GM21717 (cell line): ENCODE measurements around the gene CDC6.
A peak's percentile ranks its signal among the peaks of the same experiment; 100 is the strongest.

Experiments used
- ATAC-seq: cut with Tn5 transposase; IDR thresholded peaks from one replicate; pipeline ENCODE4 v1.9.1; 2021; ENCODE audit warnings: mild to moderate bottlenecking, moderate library complexity; ENCODE audit not compliant: unreplicated experiment

The CDC6 gene

DNA sequence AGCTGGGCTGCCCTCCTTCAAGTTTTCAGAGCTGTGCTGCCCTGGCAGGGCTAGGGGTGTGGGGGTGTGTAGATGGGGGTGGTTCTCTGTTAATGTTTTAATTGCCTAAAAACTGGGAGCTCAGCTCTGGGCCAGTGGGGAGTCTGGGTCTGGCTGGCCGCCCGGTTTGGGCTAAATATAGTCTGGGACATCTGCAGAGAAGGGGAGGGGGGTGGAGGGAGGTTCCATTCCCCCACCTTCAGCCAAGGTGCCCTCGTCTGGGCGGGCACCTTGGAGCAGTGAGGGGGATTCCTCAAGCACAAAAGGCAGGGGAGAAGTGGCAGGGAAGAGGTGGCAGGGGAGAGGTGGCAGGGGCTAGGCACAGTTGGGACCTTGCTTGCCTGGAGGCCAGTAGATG is 34.3 kb downstream of the CDC6 start:
- ATAC-seq = no peak

DNA sequence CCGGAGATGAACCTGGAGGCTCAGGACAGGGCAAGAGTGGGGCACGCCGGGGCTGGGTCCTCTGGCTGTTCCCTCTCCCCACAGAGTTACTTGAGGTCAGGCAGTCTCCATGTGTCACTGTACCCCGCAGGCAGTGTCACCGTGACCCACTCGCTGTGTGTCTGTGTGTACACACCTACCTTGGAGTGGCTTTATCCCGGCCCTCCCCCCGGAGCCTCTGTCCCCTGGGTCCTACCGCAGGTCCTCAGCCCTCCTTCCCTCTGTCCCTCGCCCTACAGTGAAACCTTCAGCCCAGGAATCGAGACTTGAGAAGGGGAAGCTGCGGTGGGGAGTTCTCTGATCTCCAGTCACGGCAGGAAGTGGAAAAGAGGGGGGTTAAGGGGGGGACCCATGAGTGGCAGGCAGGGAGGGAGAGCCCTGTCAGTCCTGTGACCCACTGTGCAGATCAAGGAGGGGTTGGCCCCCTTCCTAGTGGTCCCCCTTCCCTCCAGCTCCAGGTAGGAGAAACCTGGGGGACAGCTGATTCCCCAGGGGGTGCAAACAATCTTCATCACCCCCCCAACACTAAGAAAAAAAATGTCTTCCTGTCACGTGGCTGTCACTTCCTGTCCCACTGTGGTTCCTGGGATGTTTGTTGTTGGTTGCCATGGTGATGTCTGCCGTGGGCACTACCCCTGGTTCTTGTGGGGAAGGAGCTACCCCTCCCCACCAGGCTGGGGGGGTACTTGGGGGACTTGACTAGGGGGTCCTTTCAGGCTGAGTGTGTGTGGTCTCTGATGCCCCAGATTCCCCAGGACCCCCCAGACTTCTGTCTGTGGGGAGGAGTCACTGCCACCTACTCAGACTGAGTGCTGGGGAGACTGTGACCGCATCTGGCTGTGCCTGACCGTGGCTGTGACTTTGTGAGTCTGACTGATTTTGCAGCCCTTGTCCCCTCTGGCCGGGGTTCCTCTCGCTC is 35.0 kb downstream of the CDC6 start:
- ATAC-seq = peak; percentile 19

DNA sequence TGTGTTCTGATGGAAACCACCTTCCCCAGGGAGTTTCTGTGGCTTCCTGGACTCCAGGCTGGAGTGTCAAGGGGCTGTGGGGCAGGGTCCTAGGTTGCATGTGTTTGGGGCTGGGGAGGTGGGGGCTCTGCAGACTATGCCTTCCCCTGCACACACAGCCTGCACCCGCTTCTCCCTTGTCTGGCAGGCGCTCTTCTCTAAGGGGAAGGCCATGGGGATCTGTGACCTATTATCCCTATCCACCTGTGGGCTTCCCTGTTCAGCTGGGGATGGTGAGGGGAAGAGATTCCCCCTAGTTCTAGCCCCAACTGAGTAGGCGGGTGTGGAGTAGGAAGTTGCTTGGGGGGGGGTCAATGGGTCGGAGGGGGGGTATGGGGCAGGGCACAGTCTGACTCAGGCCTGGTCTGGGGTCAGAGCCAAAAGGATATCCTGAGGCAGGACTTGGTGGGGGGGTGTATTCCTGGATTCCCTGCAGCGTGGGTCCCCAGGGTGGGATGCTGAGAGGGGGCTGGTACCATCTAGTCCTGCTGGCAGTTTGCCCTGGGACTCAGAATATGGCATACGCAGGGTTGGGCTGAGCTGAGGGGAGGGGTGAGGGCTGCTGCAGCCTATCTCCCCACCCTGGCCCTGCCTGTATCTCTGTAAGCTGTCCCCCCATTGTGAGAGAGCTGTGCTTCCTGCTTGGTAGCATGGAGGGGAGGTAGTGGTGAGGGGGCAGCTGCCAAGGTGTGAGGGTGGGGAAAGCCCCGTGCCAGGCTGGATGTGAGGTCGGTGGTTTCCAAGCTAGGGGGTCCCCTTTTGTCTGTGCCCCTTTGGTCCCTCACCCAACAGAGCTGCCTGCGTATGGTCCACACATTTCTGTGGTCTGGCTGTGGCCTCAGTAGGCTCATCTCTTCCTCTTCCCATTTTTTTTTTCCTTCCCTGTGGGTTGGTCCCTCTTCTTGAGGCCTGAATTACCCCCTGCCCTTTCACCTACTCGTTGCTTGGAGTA is 36.0 kb downstream of the CDC6 start:
- no peak for ATAC-seq

DNA sequence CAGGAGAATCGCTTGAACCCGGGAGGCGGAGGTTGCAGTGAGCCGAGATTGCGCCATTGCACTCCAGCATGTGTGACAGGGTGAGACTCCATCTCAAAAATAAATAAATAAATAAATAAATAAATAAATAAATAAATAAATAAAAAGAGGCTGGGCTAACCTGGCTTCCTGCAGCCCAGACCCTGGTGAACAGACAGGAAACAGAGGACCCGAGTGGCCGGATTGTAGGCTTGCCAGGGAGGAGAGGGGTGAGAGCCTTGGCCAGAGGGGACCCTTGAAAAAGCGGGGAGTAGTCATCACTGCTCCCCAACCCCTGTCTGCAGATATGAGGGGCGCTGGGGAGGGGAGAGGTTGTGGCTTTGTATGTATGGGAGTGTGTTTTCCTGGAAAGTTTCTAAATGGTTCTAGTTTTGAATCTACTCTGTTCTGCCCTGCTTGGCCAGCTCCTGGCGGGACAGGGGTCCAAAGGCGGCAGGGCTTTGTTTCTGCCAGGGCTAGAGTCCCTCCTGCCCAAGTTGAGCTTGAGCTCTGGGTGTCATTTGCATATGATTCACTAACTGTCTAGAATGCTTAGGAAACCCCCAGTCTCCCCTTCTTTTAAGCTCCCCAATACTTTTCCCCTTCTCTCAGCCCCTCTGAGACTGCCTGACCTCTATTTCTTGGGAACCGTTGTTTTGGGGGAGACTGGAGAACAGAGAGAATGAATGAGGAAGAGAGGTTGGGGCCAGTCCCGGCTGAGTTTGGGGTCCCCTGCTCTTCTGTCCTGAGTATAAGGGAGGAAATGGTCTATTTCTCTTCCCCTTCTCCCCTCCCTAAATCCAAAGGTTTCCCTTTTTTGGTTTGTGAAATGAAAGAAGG is 37.7 kb downstream of the CDC6 start:
- ATAC-seq = no peak

DNA sequence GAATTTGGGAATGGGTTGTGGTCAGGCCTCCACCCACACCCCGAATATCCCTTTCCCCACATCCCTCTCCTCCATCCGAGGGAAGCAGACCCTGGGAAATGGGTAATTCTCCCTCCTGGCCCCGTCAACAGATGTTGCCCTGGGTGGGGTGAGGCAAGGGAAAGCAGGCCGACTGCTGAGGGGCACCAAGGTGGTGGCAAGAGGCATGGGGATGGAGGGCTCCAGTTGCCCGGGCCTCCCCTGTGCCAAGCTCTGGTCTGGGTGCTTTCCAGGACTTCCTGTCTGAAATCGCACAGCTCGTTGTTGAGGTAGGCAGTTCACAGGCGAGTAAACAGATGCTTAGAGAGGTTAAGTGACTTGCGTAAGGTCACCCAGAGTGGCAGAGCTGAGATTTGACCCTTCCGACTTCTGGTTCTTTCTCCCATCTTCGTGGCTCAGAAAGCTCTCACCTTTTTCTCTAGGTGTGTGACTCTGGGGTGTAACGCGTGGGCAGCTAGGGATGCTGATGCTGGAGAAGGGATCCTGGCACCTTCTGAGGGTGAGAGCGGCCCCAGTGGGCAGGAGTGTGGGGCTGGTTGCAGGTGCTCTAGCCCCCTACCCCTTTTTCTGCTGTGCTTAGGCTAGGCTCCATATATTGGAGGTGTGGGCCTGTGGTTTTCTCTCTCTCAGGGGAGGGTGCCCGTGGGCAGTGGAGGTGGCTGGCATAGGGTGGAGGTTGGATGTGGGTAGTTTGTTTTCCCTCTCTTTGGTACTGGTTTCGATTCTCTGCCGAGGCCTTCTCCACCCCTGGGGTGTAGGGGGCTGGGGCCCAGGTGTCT is 38.5 kb downstream of the CDC6 start:
- ATAC-seq = no peak

DNA sequence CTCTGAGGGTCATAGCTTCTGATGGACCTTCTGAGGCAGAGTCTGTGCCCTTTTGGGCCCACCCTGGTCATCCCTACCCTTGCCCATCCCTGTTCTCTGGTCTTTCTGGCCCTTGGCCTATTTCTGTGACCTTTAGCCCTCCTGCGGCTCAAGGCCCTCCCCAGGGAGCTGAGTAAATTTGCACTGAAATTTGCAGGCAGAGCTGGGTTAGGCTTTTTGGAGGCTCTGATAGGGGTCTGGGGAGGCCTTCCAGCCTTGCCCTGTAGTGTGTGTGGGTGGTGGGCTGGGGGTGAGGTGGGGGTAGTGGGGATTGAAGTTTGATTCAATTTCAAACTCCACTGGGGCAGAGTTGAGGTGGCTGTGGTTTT is 39.1 kb downstream of the CDC6 start:
- no peak for ATAC-seq

DNA sequence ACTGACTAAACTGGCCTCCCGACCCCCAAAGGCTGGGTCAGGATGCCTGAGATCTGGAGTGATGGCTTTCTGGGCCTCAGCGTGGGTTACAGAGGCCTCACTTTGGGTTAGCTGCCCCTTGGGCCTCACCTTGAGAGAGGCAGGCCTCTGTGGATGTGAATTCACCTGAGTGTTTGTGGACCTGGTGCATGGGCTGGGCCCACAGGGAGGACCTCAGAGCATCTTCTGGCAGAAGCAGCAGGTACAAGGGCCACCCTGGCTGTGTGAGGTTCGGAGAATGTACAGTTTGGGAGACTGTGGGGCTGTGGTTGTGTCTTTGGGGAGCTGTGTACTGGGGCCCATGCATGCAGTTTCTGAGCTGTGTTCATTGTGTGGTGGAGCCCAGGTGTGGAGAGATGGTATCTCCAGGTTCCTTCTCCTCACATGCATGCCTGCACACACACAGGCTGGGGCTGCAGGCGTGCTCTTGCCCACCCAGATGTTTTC is 39.6 kb downstream of the CDC6 start:
- no peak for ATAC-seq

DNA sequence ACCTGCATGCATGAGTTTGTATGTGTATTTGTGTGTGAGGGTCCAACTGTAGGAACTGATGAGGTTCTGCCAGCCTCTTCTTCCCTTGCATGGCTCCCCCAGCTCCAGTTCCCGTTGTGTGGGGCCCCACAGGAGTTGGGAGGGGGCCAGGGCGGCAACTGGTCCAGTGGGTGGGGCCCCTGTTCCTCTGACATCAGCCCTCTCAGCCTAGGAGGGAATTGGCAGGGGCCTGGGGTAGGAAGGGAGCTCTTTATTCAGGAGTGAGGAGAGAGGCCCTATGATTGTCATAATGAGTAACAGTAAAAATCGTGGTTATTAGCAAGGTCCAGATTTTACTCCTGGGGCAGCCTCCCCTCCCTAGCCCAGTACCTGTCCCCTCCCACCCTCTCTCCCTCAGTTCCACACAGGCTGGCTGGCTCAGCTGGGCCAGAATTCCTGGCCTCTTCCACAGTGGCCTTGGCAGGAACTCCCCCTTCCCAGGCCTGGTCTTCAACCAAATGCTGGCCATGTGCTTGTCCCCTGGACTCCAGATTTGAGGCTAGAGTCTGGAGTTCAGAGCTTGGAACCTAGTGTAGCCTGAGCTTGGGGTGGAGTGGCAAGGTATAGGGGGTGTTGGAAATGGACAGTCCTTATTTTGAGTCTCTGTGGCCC is 40.2 kb downstream of the CDC6 start:
- no peak for ATAC-seq

DNA sequence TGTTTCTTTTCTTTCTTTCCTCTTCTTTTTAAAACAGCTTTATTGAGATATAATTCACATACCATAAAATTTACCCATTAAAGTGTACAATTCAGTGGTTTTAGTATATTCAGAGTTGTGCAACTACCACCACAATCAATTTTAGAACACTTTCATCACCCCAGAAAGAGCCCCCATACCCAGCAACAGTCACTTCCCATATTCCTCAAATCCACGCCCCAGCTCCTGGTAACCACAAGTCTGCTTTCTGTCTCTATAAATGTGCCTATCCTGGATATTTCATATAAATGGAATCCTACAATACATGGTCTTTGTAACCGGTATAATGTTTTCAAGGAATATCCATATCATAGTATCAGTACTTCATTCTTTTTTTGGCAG is 40.7 kb downstream of the CDC6 start:
- no peak for ATAC-seq

DNA sequence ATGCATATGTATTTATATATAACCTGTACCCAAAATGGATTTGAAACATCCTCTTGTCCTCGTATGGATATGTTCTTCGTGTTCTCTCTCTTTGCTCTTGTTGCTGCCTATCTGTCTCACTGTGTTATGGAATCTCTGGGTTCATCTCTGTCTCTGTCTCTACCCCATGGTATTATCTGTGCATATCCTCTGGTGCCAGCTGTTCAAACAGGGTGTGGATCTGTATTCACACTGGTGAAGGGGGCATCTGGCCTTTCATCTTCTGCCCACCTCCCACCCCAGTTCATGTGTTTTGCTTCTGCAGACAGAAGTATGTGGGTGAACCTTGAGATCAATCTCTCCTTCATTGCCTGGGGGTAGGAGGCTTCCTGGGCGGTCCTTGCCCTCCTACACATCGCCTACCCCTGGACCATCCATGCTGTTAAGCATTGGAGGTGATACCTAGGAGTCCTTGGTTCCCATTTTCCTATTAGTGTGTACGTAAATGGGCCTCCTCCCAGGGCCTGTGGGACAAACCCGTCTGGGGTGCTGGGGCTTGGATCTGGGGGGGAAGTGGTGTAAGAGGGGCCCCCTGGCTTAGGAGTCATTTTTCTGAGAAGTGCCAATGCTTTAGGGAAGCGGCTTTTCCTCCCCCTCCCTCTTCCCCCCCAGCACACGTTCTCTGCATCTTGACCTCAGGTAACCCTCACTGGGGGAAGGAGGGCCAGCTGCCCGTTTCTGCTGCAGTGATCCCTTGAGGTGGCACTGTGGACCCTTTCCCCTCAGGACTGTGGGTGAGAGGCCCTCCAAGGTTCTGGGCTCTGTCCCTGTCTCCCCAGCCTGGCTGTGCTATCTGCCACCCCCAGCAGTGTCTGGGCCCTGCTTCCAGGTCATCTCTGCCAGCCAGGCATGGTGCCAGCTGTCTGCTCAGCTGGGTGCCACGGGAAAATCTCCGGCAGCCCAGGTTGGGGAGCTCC is 42.4 kb downstream of the CDC6 start:
- ATAC-seq = no peak

DNA sequence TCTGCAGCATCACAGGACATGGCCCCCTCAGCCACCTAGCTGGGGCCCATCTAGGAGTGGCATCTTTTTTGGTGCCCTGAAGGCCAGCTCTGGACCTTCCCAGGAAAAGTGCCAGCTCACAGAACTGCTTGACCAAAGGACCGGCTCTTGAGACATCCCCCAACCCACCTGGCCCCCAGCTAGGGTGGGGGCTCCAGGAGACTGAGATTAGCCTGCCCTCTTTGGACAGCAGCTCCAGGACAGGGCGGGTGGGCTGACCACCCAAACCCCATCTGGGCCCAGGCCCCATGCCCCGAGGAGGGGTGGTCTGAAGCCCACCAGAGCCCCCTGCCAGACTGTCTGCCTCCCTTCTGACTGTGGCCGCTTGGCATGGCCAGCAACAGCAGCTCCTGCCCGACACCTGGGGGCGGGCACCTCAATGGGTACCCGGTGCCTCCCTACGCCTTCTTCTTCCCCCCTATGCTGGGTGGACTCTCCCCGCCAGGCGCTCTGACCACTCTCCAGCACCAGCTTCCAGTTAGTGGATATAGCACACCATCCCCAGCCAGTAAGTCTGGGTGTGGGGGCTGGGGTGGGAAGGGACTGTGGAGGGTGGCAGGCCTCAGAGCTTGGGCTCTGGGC is 43.3 kb downstream of the CDC6 start:
- no peak for ATAC-seq

DNA sequence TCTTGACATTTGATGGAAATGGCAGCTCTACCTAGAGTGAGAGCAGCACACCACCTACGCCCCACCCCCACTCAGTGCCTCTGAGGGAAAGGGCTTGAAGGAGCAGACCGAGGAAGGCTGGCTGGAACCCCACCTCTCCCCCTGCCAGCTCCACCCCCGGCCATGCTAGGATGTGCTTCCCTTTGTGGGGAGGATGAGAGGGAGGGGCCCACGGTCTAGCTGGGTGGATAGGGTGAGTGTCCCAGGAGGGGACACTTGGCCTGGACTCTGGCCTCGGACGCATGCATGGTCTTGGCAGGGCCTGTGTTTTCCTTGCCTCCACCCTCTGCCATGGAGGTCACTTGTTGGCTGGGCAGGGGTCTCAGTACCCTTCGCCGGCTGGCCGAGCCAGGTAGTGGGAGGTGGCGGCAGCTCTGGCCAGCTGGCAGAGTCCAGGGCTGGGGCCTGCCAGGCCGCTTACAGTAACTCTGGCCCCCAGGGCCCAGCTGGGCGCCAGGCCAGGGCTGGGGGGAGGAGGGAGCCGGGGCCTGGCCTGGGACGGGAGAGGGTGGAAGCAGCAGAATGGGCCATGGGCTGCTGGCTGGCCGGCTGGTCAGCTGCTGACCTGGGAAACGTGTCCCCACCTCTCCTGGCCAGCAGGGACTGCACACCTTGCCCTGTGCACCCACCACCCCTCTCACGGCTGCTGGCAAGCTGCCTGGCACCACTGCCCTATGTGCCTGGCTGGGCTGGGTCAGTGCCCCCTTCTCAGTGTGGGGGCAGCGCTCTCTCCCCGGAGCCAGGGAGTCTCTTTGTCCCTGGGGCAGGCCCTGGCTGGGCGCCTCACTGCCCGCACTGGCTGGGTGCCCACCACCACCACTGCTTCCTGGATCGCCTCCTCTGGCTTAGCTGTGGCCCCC is 44.3 kb downstream of the CDC6 start:
- no peak for ATAC-seq

DNA sequence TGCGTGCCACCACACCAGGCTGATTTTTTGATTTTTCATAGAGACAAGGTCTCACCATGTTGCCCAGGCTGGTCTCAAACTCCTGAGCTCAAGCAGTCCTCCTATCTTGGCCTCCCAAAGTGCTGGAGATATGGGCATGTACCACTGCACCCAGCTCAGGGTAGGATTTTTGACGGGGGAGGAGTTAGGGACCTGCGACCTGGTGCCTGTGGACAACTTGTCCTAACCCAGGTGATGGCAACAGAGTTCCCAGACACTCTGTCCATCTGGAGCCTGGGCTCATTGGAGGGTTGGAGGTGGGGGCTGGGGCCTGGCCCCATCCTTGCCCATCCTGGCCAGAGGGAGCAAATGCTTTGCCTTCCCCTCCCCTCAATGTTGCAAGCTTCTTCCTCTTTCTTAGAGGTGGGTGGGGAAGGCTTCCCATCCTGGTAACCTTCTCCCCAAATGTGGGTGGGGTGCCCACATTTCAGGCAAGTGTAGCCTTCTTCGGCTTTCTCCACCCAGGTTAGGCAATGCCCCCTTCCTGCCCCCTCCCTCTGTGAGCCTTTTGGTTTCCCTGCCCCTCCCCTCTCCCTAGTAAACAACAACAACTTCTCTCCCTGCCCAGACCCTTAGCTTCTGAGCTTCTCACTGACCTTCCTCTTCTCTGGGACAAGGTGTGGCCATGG is 46.2 kb downstream of the CDC6 start:
- ATAC-seq = no peak

DNA sequence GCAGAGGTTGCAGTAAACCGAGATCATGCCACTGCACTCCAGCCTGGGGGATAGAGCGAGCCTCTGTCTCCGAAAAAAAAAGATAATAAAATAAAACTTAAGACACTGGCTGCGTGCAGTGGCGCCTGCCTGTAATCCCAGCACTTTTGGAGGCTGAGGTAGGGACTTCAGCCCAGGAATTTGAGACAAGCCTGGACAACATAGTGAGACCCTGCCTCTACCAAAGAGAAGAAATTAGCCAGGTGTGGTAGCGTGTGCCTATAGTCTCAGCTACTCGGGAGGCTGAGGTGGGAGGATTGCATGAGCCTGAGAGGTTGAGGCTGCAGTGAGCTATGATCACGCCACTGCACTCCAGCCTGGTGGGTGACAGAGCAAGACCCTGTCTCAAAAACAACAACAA is 47.9 kb downstream of the CDC6 start:
- no peak for ATAC-seq

DNA sequence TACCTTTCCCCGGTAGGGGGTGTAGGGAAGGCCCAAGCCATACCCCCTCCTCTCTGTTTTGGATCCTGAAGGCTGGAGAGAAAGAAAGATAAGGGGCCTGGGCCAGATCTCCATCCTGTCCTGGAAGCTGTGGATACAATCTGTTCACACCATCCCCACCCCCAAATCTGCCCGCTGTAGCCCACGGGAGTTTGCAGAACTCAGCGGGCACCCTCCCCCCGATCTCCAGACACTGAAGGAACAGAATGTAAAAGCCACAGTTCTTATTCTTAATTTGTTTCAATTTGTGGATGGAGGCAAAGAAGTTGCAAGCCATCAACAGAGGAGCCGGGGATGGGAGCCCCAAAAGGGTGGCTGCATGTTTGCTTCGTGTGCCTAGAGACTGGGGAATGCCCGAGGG is 49.7 kb downstream of the CDC6 start:
- ATAC-seq = no peak

DNA sequence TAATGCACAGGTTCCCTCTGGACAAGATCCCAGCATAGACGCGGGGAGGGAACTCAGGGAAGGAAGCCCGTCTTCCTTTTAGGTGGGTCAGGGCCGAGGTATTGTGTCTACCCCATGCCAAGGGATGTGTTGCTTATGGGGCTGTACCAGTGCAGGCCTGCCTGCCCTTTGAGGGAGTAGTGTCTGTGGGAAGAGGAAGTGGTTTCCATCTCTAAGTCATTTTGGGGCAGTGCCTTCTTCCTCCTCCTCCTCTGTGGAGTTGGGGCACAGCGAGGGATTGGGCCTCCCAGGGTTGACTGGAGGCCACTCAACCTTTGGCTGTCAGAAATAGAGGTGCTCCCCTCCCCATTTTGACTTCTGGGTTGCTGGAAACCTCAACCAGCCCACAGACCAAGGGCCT is 50.4 kb downstream of the CDC6 start:
- no peak for ATAC-seq
